ENCODE data around the gene SENP2. TPM values are rescaled to one million over a fixed set of nuclear protein-coding genes. Genes with fewer than 3 reads are reported as not detected.

The SENP2 gene
- total RNA-seq, 1 experiment from 2014 or later = 46.4 TPM

DNA sequence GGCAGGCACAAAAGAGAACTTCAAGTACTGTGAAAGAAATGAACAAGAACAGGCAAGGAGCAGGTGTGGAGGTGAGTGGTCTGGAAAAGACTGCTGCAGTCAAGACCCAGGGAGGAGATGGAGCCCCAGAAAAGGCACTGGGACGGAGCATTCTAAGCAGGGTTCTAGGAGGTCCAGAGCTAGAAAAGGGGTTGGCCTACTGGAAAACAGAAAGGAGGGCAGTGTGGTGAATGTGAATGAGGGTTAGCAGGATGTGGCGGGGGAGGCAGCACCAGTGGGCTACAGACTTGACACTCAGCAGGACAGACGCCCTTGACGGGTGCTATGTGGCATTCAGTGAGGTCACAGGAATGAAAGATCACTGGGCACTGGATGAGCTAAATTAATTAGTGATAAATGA is 75.7 kb downstream of the SENP2 start:
- POLR2A ChIA-PET (ENCODE audit: unreplicated experiment) = interaction anchor here (0.5 kb wide), 1 partner anchor 69 kb away, joined by 16 read pairs; no protein-coding TSS in a partner anchor
- no TSS peak for BruUV-seq (replicated peaks)
- peaks cover 2% of the 10 kb centered on the region for H3K36me3 ChIP-seq (ENCODE audit: low read depth, low read length)
- H3K9me2 ChIP-seq (replicated peaks; ENCODE audit: low read length) = no peaks in the 10 kb centered on the region
- no peaks in the 10 kb centered on the region for H4K20me1 ChIP-seq (ENCODE audit: low read length)
- CTCF ChIA-PET = interaction anchor here (2.4 kb wide), 1 partner anchor 107 kb away, joined by 14 read pairs; no protein-coding TSS in a partner anchor
- no peak for DNase-seq
- intact Hi-C loops (cut with micrococcal nuclease) = loop anchor here (2.0 to 5.0 kb wide), 6 partner anchors 23 to 266 kb away; no protein-coding TSS in a partner anchor
- no peak for TF ChIP-seq EZH2 (IDR thresholded peaks at IDR 0.05; ENCODE audit: low read length, unreplicated experiment)
- no peak for TF ChIP-seq CTCF (conservative IDR thresholded peaks at IDR 0.05; ENCODE audit: low read depth, low read length)
- TF ChIP-seq EZH2phosphoT487 (IDR thresholded peaks at IDR 0.05; ENCODE audit: borderline replicate concordance, low read length) = no peak
- no peak overlapping the region for H3K4me2 ChIP-seq (ENCODE audit: low read length)
- H2AFZ ChIP-seq (ENCODE audit: low read length) = no peak overlapping the region
- no peak overlapping the region for H3K4me3 ChIP-seq (ENCODE audit: low read length)
- no peaks in the 10 kb centered on the region for H3K9me3 ChIP-seq (ENCODE audit: low read length)
- H3K27ac ChIP-seq (ENCODE audit: low read length) = no peak overlapping the region
- no peak for ATAC-seq
- no peaks in the 10 kb centered on the region for H3K79me2 ChIP-seq (ENCODE audit: low read length)
- peaks cover 41% of the 10 kb centered on the region for H3K4me1 ChIP-seq (ENCODE audit: insufficient read depth, low read length)
- no peaks in the 10 kb centered on the region for H3K27me3 ChIP-seq (ENCODE audit: low read length)
- no peak overlapping the region for H3K9ac ChIP-seq (ENCODE audit: low read length)
- H3F3A ChIP-seq (ENCODE audit: low read length, unreplicated experiment) = peaks cover 7% of the 10 kb centered on the region

GRCh38 chr3:185663929-185664328 is 77.8 kb downstream of the SENP2 start:
- no peaks in the 10 kb centered on the region for H4K20me1 ChIP-seq (ENCODE audit: low read length)
- DNase-seq (no peak), ATAC-seq (no peak)
- intact Hi-C loops (cut with micrococcal nuclease) = loop anchor here (5.0 kb wide), 3 partner anchors 158 to 263 kb away; no protein-coding TSS in a partner anchor
- H3K79me2 ChIP-seq (ENCODE audit: low read length) = no peaks in the 10 kb centered on the region
- no peaks in the 10 kb centered on the region for H3K9me3 ChIP-seq (ENCODE audit: low read length)
- TF ChIP-seq EZH2 (IDR thresholded peaks at IDR 0.05; ENCODE audit: low read length, unreplicated experiment) = no peak
- no peak for TF ChIP-seq CTCF (conservative IDR thresholded peaks at IDR 0.05; ENCODE audit: low read depth, low read length)
- no peak for TF ChIP-seq EZH2phosphoT487 (IDR thresholded peaks at IDR 0.05; ENCODE audit: borderline replicate concordance, low read length)
- H2AFZ ChIP-seq (ENCODE audit: low read length) = no peak overlapping the region
- ChIA-PET CTCF (no interaction called here), POLR2A (ENCODE audit: unreplicated experiment) (interaction anchor here (0.5 to 0.6 kb wide), 2 partner anchors 56 to 65 kb away, joined by 3 to 4 read pairs; no protein-coding TSS in a partner anchor)
- BruUV-seq (replicated peaks) = no TSS peak
- H3K4me3 ChIP-seq (ENCODE audit: low read length) = no peak overlapping the region
- no peaks in the 10 kb centered on the region for H3F3A ChIP-seq (ENCODE audit: low read length, unreplicated experiment)
- no peaks in the 10 kb centered on the region for H3K27me3 ChIP-seq (ENCODE audit: low read length)
- no peak overlapping the region for H3K9ac ChIP-seq (ENCODE audit: low read length)
- peaks cover 17% of the 10 kb centered on the region for H3K36me3 ChIP-seq (ENCODE audit: low read depth, low read length)
- no peak overlapping the region for H3K27ac ChIP-seq (ENCODE audit: low read length)
- peaks cover 20% of the 10 kb centered on the region for H3K4me1 ChIP-seq (ENCODE audit: insufficient read depth, low read length)
- H3K9me2 ChIP-seq (replicated peaks; ENCODE audit: low read length) = no peaks in the 10 kb centered on the region
- no peak overlapping the region for H3K4me2 ChIP-seq (ENCODE audit: low read length)

GRCh38 chr3:185667574-185667973 is 81.5 kb downstream of the SENP2 start:
- ATAC-seq (no peak), DNase-seq (no peak)
- Histone ChIP-seq H3K4me2 (ENCODE audit: low read length) (no peak overlapping the region), H3K9me3 (ENCODE audit: low read length) (no peaks in the 10 kb centered on the region), H3K36me3 (ENCODE audit: low read depth, low read length) (peaks cover 47% of the 10 kb centered on the region), H3K4me3 (ENCODE audit: low read length) (no peak overlapping the region), H2AFZ (ENCODE audit: low read length) (no peak overlapping the region), H3K9ac (ENCODE audit: low read length) (no peak overlapping the region), H3K9me2 (replicated peaks; ENCODE audit: low read length) (no peaks in the 10 kb centered on the region), H3K27me3 (ENCODE audit: low read length) (no peaks in the 10 kb centered on the region), H3K4me1 (ENCODE audit: insufficient read depth, low read length) (no peaks in the 10 kb centered on the region), H3K79me2 (ENCODE audit: low read length) (no peaks in the 10 kb centered on the region), H3K27ac (ENCODE audit: low read length) (no peak overlapping the region), H4K20me1 (ENCODE audit: low read length) (no peaks in the 10 kb centered on the region), H3F3A (ENCODE audit: low read length, unreplicated experiment) (no peaks in the 10 kb centered on the region)
- no peak for TF ChIP-seq EZH2phosphoT487 (IDR thresholded peaks at IDR 0.05; ENCODE audit: borderline replicate concordance, low read length)
- no peak for TF ChIP-seq CTCF (conservative IDR thresholded peaks at IDR 0.05; ENCODE audit: low read depth, low read length)
- no peak for TF ChIP-seq EZH2 (IDR thresholded peaks at IDR 0.05; ENCODE audit: low read length, unreplicated experiment)
- intact Hi-C loops (cut with micrococcal nuclease) = no loop called here
- POLR2A ChIA-PET (ENCODE audit: unreplicated experiment) = no interaction called here
- CTCF ChIA-PET = no interaction called here
- no TSS peak for BruUV-seq (replicated peaks)

Data from PC-3 (cell line).